K562 (cell line): ENCODE measurements around the gene MICU2. TPM values are rescaled to one million over a fixed set of nuclear protein-coding genes. Genes with fewer than 3 reads are reported as not detected.
A peak's percentile ranks its signal among the peaks of the same experiment; 100 is the strongest.

Experiments
- ATAC-seq: fragments of 200-7000 bp; cut with Tn5 transposase; 3 replicates; pipeline ENCODE4 v1.9.1; 2020; ENCODE audit warnings: moderate library complexity
- BruUV-seq: library from RNA; stranded (reverse); fragments of 400-500 nt; replicated peaks from 2 replicates; lab custom pipeline; 2021; lab: Mats Ljungman, UMichigan
- CTCF ChIA-PET: fragments of 300-600 bp; formaldehyde crosslinking; extraction: SDS; loops from one replicate; lab custom pipeline; 2021; ENCODE audit warnings: low intra/inter-chr PET ratio; lab: Yijun Ruan, JAX
- POLR2A ChIA-PET: fragments of 300-600, 350-650 bp; sonication (Branson Sonifier 250); formaldehyde crosslinking; extraction: SDS; loops from one replicate; lab custom pipeline; 2021; ENCODE audit warnings: antibody characterized with exemption, inconsistent platforms; lab: Yijun Ruan, JAX
- DNase-seq, 4 experiments: peaks; one replicate each; pipeline versions ENCODE4 v3.0.0 to v3.0.0-alpha.2; 2011 to 2018; ENCODE audit warnings: low spot score in 3 of 4, mixed read lengths in 3 of 4; ENCODE audit errors: extremely low read depth in 1 of 4
- FAIRE-seq: peaks from 2 replicates; lab custom pipeline; 2011; peaks lifted over from hg19 to GRCh38; lab: Jason Lieb, UNC
- H2AFZ ChIP-seq: 2 replicates; pipeline ENCODE4 v1.6.0; 2011; ENCODE audit warnings: low read depth, low read length, control low read depth, inconsistent platforms
- H3K27ac ChIP-seq: fragments of 200-600 bp; 3 replicates; pipeline ENCODE4 v1.8.0; 2011; ENCODE audit warnings: low read depth, mild to moderate bottlenecking, control low read depth, inconsistent platforms, low read length, moderate library complexity, mixed read lengths; ENCODE audit errors: extremely low read depth
- H3K27me3 ChIP-seq, 2 experiments: fragments of 300-600 bp in 1 of 2; 2 replicates in 1 of 2; 3 replicates in 1 of 2; pipeline versions ENCODE4 v1.6.0 to v1.8.0; 2011; ENCODE audit warnings: inconsistent platforms in 2 of 2, low read length in 2 of 2, mild to moderate bottlenecking in 1 of 2, mixed read lengths in 1 of 2, moderate library complexity in 1 of 2; ENCODE audit not compliant: control insufficient read depth in 2 of 2, insufficient read depth in 2 of 2
- H3K36me3 ChIP-seq: fragments of 300-600 bp; 3 replicates; pipeline ENCODE4 v1.8.0; 2011; ENCODE audit warnings: mild to moderate bottlenecking, low read length, inconsistent platforms; ENCODE audit not compliant: control insufficient read depth, insufficient read depth
- H3K4me1 ChIP-seq, 2 experiments: fragments of 200-600 bp in 1 of 2; replicated peaks in 1 of 2; 2 replicates in 1 of 2; 3 replicates in 1 of 2; pipeline versions ENCODE4 v1.5.1 to v1.8.0; 2011; ENCODE audit warnings: inconsistent platforms in 2 of 2, low read length in 2 of 2, mild to moderate bottlenecking in 1 of 2, mixed read lengths in 1 of 2, moderate library complexity in 1 of 2; ENCODE audit not compliant: control insufficient read depth in 2 of 2, insufficient read depth in 2 of 2
- H3K4me2 ChIP-seq: 2 replicates; pipeline ENCODE4 v1.6.1; 2011; ENCODE audit warnings: low read length, control low read depth, inconsistent platforms, mixed read lengths; ENCODE audit not compliant: insufficient read depth
- H3K4me3 ChIP-seq: fragments of 200-600 bp; sonication (generic), shearing (Covaris generic); 2 replicates; pipeline ENCODE4 v1.5.1; 2016; ENCODE audit warnings: control low read depth, inconsistent platforms
- H3K79me2 ChIP-seq: fragments of 200-600 bp; 3 replicates; pipeline ENCODE4 v1.8.0; 2011; ENCODE audit warnings: low read length, inconsistent platforms; ENCODE audit not compliant: control insufficient read depth, insufficient read depth
- H3K9ac ChIP-seq, 2 experiments: 2 replicates each; pipeline versions ENCODE4 v1.6.0 to v1.6.1; 2011; ENCODE audit warnings: low read depth in 2 of 2, low read length in 2 of 2, control low read depth in 1 of 2, inconsistent platforms in 1 of 2, mild to moderate bottlenecking in 1 of 2, mixed read lengths in 1 of 2; ENCODE audit not compliant: insufficient read depth in 1 of 2
- H3K9me1 ChIP-seq: one replicate; pipeline ENCODE4 v1.6.0; 2011; ENCODE audit warnings: inconsistent platforms, mild to moderate bottlenecking, low read length, moderate library complexity; ENCODE audit not compliant: control insufficient read depth, insufficient read depth
- H3K9me3 ChIP-seq: replicated peaks from 2 replicates; pipeline ENCODE4 v1.5.1; 2011; ENCODE audit warnings: low read depth, low read length, inconsistent platforms; ENCODE audit not compliant: control insufficient read depth, insufficient read depth
- H4K20me1 ChIP-seq: replicated peaks from 2 replicates; pipeline ENCODE4 v1.6.1; 2011; ENCODE audit warnings: low read length, inconsistent platforms, mixed read lengths; ENCODE audit not compliant: control insufficient read depth, insufficient read depth
- CHD1 ChIP-seq: fragments of 200-600 bp; sonication (generic); IDR thresholded peaks from one replicate; pipeline ENCODE4 v1.6.1; 2012; ENCODE audit warnings: mild to moderate bottlenecking, moderate library complexity, low read length, inconsistent platforms
- CTBP1 ChIP-seq: fragments of 450-650 bp; IDR thresholded peaks from 2 replicates; pipeline ENCODE4 v1.6.1; 2016; ENCODE audit warnings: borderline replicate concordance
- CTCF ChIP-seq, 3 experiments: IDR thresholded peaks in 2 of 3; conservative IDR thresholded peaks in 1 of 3; 2 replicates each; pipeline ENCODE4 v1.5.1; 2011 to 2012; ENCODE audit warnings: low read length in 3 of 3, mild to moderate bottlenecking in 3 of 3, control low read depth in 2 of 3, improper control_type of control experiment in 1 of 3, inconsistent platforms in 1 of 3, low read depth in 1 of 3, mixed read lengths in 1 of 3, moderate library complexity in 1 of 3; ENCODE audit not compliant: insufficient read depth in 2 of 3
- DIDO1 ChIP-seq: fragments of 450-650 bp; IDR thresholded peaks from 2 replicates; pipeline ENCODE4 v1.6.1; 2016; ENCODE audit warnings: low read depth, missing biosample characterization, missing genetic modification characterization
- KDM1A ChIP-seq, 2 experiments: fragments of 450-650 bp; IDR thresholded peaks; 2 replicates each; pipeline ENCODE4 v1.6.1; 2016; ENCODE audit warnings: mild to moderate bottlenecking in 2 of 2
- SMC3 ChIP-seq: conservative IDR thresholded peaks from 2 replicates; pipeline ENCODE4 v1.6.1; 2011; ENCODE audit warnings: low read depth, low read length, improper control_type of control experiment; ENCODE audit not compliant: insufficient read depth
- UBTF ChIP-seq, 2 experiments: IDR thresholded peaks; 2 replicates each; pipeline ENCODE4 v1.6.1; 2012; ENCODE audit warnings: improper control_type of control experiment in 2 of 2, low read depth in 2 of 2, low read length in 2 of 2, borderline replicate concordance in 1 of 2
- whole genome bisulfite sequencing: fragments of 100-300 bp; shearing (Covaris generic); methylation state at CpG from one replicate; pipeline ENCODE4 v1.1.6; 2016; ENCODE audit warnings: low coverage, mixed read lengths; ENCODE audit not compliant: insufficient coverage; ENCODE audit errors: missing lambda C conversion rate; 5-methylcytosine and 5-hydroxymethylcytosine counted together
- in situ Hi-C: fragments of 300-500 bp; cut with MboI; formaldehyde crosslinking; loops from 4 replicates; pipeline ENCODE4 v1.15.0; 2018; ENCODE audit warnings: inconsistent platforms, mixed read lengths
- intact Hi-C: fragments of 100-400 bp; cut with micrococcal nuclease; formaldehyde crosslinking; loops from 2 replicates; pipeline ENCODE4 v1.14.2; 2022
- polyA plus RNA-seq, 8 experiments: library from polyadenylated mRNA; depleted of rRNA in 4 of 8; stranded (reverse) in 5 of 8; unstranded in 3 of 8; fragments of >200 nt; fragmentation: Nextera tagmentation in 2 of 8; fragmentation: Illumina TruSeq in 1 of 8; extraction: Ambion mirVana in 2 of 8; extraction: Trizol in 1 of 8; gene quantifications; 2 replicates each; pipeline versions ENCODE4 v1.2.1 to v1.2.3, GENCODE V29; 2011 to 2014; ENCODE audit warnings: inconsistent platforms in 1 of 8, missing spikeins in 1 of 8
- total RNA-seq, 7 experiments: library from RNA; depleted of rRNA in 6 of 7; stranded (reverse); fragments of >200 nt in 6 of 7; fragmentation: Illumina TruSeq in 2 of 7; extraction: Trizol in 2 of 7; gene quantifications; 2 replicates each; pipeline versions ENCODE4 v1.2.1 to v1.2.3, GENCODE V29; 2011 to 2021; ENCODE audit warnings: low replicate concordance in 1 of 7

MICU2 gene
- total and polyA plus RNA-seq, 9 of the 15 experiments (the other 6 are each of a cell fraction or from before 2014, with no cell fraction given) = 9.1 to 41.8 (median 33.4) TPM

- 0 out of 2 replicates have a peak, but pooled peaks have one; percentile 26 for TF ChIP-seq SMC3
- no peak for TF ChIP-seq KDM1A (IDR thresholded peaks at IDR 0.05)
- peak; percentile 33 to 63 (median 52); a peak in 5 of 6 replicates for TF ChIP-seq CTCF (IDR thresholded peaks at IDR 0.05 in 2 of 3, conservative IDR thresholded peaks at IDR 0.05 in 1 of 3; ENCODE audit: insufficient read depth in 2 of 3, low read depth in 1 of 3, low read length in 3 of 3)
- TF ChIP-seq CHD1 = no peak
- TF ChIP-seq, all 486 proteins: peak for 4
These were observed 34.6 kb upstream of the MICU2 start (continued) for GRCh38 chr13:21638319-21639282.

DNA sequence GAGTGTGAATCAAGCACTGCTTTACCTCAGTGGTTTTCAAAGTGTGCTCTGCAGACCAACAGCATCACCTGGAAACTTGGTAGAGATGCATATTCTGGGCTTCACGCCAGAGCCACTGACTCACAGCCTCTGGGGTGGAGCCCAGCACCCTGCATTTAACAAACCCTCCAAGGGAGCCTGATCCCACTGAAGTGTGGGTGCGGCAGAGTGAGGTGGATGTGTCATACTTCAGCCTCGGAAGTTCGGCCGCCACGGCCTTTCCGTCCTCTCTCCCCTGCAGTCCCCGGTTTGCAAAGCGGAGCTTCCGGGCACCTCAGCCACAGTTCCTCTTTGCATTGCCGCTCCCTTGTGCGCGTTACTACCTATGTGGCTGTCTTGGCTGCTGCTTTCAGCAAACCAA, 33.3 kb upstream of the MICU2 start:
- Histone ChIP-seq H3K4me1 (peaks cover 0 to 7% of the 10 kb centered on the region in 2 experiments; a peak in 4 of 5 replicates), H3K79me2 (no peaks in the 10 kb centered on the region), H3K9ac (no peak overlapping the region; a peak in 1 of 4 replicates), H3K4me2 (peak overlapping the region; percentile 51), H3K27me3 (peaks cover 2 to 12% of the 10 kb centered on the region in 2 experiments; a peak in 2 of 5 replicates), H3K4me3 (no peak overlapping the region), H4K20me1 (no peaks in the 10 kb centered on the region), H3K27ac (no peak overlapping the region), H3K36me3 (no peaks in the 10 kb centered on the region), H2AFZ (peak overlapping the region; percentile 44; the same call in 1 of the 2 replicates), H3K9me1 (no peaks in the 10 kb centered on the region), H3K9me3 (no peaks in the 10 kb centered on the region)
- in situ Hi-C loops (loop anchor here (25.0 kb wide), 1 partner anchor 1150 kb away; no protein-coding TSS in a partner anchor), intact Hi-C loops (loop anchor here (10.0 kb wide), 1 partner anchor 128 kb away; no protein-coding TSS in a partner anchor)
- ATAC-seq (peak; percentile 93), FAIRE-seq (peak; percentile 80), DNase-seq (peak; percentile 31 to 77 (median 46))
- no TSS peak for BruUV-seq
- ChIA-PET CTCF (no interaction called here), POLR2A (no interaction called here)
- WGBS = 6% methylated on average over 13 of the region's 13 CpGs
- TF ChIP-seq UBTF (IDR thresholded peaks at IDR 0.05; ENCODE audit: borderline replicate concordance in 1 of 2, low read depth in 2 of 2, low read length in 2 of 2) (peak; percentile 34 to 89; a peak in 3 of 4 replicates), CTBP1 (peak; percentile 65; the same call in 1 of the 2 replicates), DIDO1 (tag) (no peak)
